GM19328 (cell line): Measurements from ENCODE around the gene BHLHA9.
"Not testable (repeated sequence)": the region's sequence is repeated elsewhere in the genome, so short reads cannot be mapped to it uniquely, and the experiment has no call there.

Experiments used
- ATAC-seq: cut with Tn5 transposase; IDR thresholded peaks from one replicate; pipeline ENCODE4 v1.9.1; 2021; ENCODE audit warnings: mild to moderate bottlenecking, moderate library complexity; ENCODE audit not compliant: unreplicated experiment

BHLHA9 gene

GRCh38 chr17:1298606-1299005 is 28.4 kb downstream of the BHLHA9 start:
- ATAC-seq = no peak

GRCh38 chr17:1299552-1300370 is 29.5 kb downstream of the BHLHA9 start:
- ATAC-seq = no peak

- ATAC-seq = no peak
These were observed 30.2 kb downstream of the BHLHA9 start for GRCh38 chr17:1300371-1300905.

GRCh38 chr17:1301546-1301945 is 31.3 kb downstream of the BHLHA9 start:
- no peak for ATAC-seq

- no peak for ATAC-seq
These were observed 32.5 kb downstream of the BHLHA9 start for GRCh38 chr17:1302761-1303160.

- ATAC-seq = no peak
These were observed 34.3 kb downstream of the BHLHA9 start for GRCh38 chr17:1304522-1304921.

- ATAC-seq = no peak
These were observed 34.8 kb downstream of the BHLHA9 start for GRCh38 chr17:1304962-1305563.

- ATAC-seq = not testable (repeated sequence)
These were observed 37.6 kb downstream of the BHLHA9 start for GRCh38 chr17:1307829-1308228.

GRCh38 chr17:1312261-1312870 is 42.1 kb downstream of the BHLHA9 start:
- no peak for ATAC-seq

- ATAC-seq = no peak
These were observed 43.2 kb downstream of the BHLHA9 start for GRCh38 chr17:1313270-1314005.

GRCh38 chr17:1315409-1315808 is 45.2 kb downstream of the BHLHA9 start:
- ATAC-seq = no peak

- no peak for ATAC-seq
These were observed 45.7 kb downstream of the BHLHA9 start for GRCh38 chr17:1315891-1316403.
